Left ventricle myocardium inferior (tissue), 1 donor: ENCODE data around the gene MALRD1. TPM values are rescaled to one million over a fixed set of nuclear protein-coding genes. Genes with fewer than 3 reads are reported as not detected.

Experiments
- DNase-seq: peaks from one replicate; pipeline ENCODE4 v3.0.0-alpha.2; 2020
- H3K27ac ChIP-seq: fragments of 200-600 bp; replicated peaks from 2 replicates; pipeline ENCODE4 v1.8.0; 2021
- H3K27me3 ChIP-seq: fragments of 200-600 bp; 2 replicates; pipeline ENCODE4 v1.8.0; 2021; ENCODE audit warnings: low read depth
- H3K36me3 ChIP-seq: fragments of 200-600 bp; 2 replicates; pipeline ENCODE4 v1.8.0; 2021
- H3K4me1 ChIP-seq: fragments of 200-600 bp; 2 replicates; pipeline ENCODE4 v1.8.0; 2021
- H3K4me3 ChIP-seq: fragments of 200-600 bp; 2 replicates; pipeline ENCODE4 v1.8.0; 2021; ENCODE audit warnings: mild to moderate bottlenecking, moderate library complexity
- H3K9me3 ChIP-seq: fragments of 200-600 bp; replicated peaks from 2 replicates; pipeline ENCODE4 v1.8.0; 2021
- CTCF ChIP-seq: fragments of 200-600 bp; IDR thresholded peaks from 2 replicates; pipeline ENCODE4 v1.8.0; 2021; ENCODE audit warnings: antibody characterized with exemption, mild to moderate bottlenecking, borderline replicate concordance
- intact Hi-C: fragments of 100-400 bp; cut with micrococcal nuclease; formaldehyde crosslinking; loops from one replicate; pipeline ENCODE4 v1.11.0; 2022
- total RNA-seq: library from RNA; stranded (reverse); fragmentation: NEBNext Ultra II Directional; extraction: Animal tissue kit (Norgen Biotek cat#: 25700); gene quantifications from one replicate; pipeline ENCODE4 v1.2.1, GENCODE V29; 2021
- donor health status: DM: no; HTN: yes; CAD: no; lungs with severe emphysema.

Gene MALRD1
- total RNA-seq, 1 donor from 2014 or later: 0.47 TPM

- Histone ChIP-seq H3K4me1 (no peaks in the 10 kb centered on the region), H3K27me3 (no peaks in the 10 kb centered on the region), H3K27ac (no peak overlapping the region), H3K36me3 (no peaks in the 10 kb centered on the region), H3K4me3 (no peak overlapping the region), H3K9me3 (no peaks in the 10 kb centered on the region)
- TF ChIP-seq CTCF: no peak
- no peak for DNase-seq
- intact Hi-C loops: no loop called here
Observed at GRCh38 chr10:19426034-19426433, 377.4 kb downstream of the MALRD1 start.

GRCh38 chr10:19431622-19432351, 383.2 kb downstream of the MALRD1 start:
- no peak overlapping the region for H3K27ac ChIP-seq
- no peaks in the 10 kb centered on the region for H3K36me3 ChIP-seq
- no peak for DNase-seq
- intact Hi-C loops: no loop called here
- H3K9me3 ChIP-seq: no peaks in the 10 kb centered on the region
- TF ChIP-seq CTCF: no peak
- H3K4me3 ChIP-seq: no peak overlapping the region
- H3K4me1 ChIP-seq: no peaks in the 10 kb centered on the region
- H3K27me3 ChIP-seq: no peaks in the 10 kb centered on the region

- intact Hi-C loops: no loop called here
- H3K27ac ChIP-seq: no peak overlapping the region
- peaks cover 8% of the 10 kb centered on the region for H3K9me3 ChIP-seq
Observed at GRCh38 chr10:19449860-19450259, 401.3 kb downstream of the MALRD1 start.

GRCh38 chr10:19451356-19451755, 402.8 kb downstream of the MALRD1 start:
- no peaks in the 10 kb centered on the region for H3K27me3 ChIP-seq
- peaks cover 8% of the 10 kb centered on the region for H3K9me3 ChIP-seq
- DNase-seq: no peak
- intact Hi-C loops: no loop called here
- no peaks in the 10 kb centered on the region for H3K36me3 ChIP-seq
- H3K27ac ChIP-seq: no peak overlapping the region
- no peaks in the 10 kb centered on the region for H3K4me1 ChIP-seq
- no peak overlapping the region for H3K4me3 ChIP-seq
- TF ChIP-seq CTCF: no peak

More at GRCh38 chr10:19449860-19450259, 401.3 kb downstream of the MALRD1 start:
- H3K27me3 ChIP-seq: no peaks in the 10 kb centered on the region
- no peak for DNase-seq
- no peaks in the 10 kb centered on the region for H3K4me1 ChIP-seq
- H3K36me3 ChIP-seq: no peaks in the 10 kb centered on the region
- no peak for TF ChIP-seq CTCF
- no peak overlapping the region for H3K4me3 ChIP-seq

- Histone ChIP-seq H3K4me3 (no peak overlapping the region), H3K4me1 (no peaks in the 10 kb centered on the region), H3K27me3 (no peaks in the 10 kb centered on the region), H3K27ac (no peak overlapping the region), H3K36me3 (no peaks in the 10 kb centered on the region), H3K9me3 (peaks cover 8% of the 10 kb centered on the region)
- no peak for TF ChIP-seq CTCF
- intact Hi-C loops: no loop called here
- DNase-seq: no peak
Observed at GRCh38 chr10:19451937-19452336, 403.3 kb downstream of the MALRD1 start.
